Activated CD4-positive, alpha-beta T cell treated with anti-CD3 and anti-CD28 coated beads, Interleukin-10, Interleukin-2, amounts not matched to agents 100 ng/mL and 50 ng/mL, durations not matched to agents 16 hours and 8 hours (primary cell): ENCODE data around the gene RPS17.

Experiments
- DNase-seq: peaks from one replicate; pipeline ENCODE4 v3.0.0-alpha.2; 2020

The RPS17 gene

DNA sequence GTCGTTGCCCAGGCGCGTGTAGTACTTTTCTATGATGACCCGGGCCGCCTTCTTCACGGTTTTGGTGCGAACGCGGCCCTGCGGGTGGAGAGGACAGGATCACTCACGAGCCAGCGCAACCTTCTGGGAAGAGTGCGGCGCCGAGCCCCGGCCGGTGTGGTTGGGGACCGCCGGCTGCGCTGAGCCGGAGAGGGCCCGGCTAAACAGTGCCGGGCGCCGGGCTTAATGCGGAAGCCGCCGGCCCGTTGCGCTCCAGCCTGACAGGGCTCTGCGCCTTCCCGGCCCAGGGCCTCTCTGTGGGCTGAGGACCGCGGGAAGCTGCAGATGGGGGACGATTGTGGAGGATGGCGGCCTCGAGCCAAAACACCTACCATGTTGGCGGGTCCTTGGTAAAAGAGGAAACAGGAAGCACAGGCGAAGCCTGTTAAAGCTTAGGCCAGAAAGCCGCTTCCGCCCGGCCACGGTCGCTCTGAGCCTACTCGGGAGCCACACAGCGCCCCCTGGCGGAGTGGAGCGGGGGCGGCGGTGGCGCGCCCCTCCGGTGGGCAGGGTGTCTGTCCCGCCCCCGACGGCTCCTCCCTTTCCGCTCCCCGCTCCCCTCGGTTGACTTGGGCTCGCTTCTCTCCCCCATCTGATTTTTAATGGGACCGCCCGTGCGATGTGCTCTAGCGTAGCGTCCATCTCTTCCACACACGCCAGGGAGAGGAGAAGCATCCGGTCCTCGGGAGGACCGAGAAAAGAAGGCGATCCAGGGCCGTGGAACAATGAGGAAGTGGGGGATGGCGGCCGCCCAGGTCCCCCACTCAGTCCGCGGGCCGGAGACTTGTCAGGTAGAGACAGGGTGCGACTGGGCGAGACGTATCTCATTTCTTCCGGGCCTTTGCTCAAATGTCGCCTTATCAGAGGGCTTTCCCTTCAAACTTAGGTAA lies at the start of gene RPS17:
TSS of gene RPS17 (minus strand) at position 403 of the 929 bp plus-strand sequence. CDS start at position 374, 29 bp downstream.
- peak; percentile 98 for DNase-seq

DNA sequence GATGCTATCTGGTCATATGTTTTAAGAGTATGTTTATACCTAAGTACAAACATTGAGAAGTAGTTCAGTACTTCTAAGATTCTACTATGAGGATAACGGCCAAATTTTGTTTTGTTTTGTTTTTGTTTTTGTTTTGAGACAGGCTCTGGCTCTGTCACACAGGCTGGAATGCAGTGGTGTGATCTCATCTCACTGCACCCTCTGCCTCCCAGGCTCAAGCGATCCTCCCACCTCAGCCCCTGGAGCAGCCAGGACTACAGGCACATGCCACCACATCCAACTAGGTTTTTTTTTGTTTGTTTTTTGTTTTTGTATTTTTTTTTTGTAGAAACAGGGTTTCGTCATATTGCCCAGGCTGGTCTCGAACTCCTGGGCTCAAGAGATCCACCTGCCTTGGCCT lies 47.5 kb upstream of the RPS17 start:
- no peak for DNase-seq

DNA sequence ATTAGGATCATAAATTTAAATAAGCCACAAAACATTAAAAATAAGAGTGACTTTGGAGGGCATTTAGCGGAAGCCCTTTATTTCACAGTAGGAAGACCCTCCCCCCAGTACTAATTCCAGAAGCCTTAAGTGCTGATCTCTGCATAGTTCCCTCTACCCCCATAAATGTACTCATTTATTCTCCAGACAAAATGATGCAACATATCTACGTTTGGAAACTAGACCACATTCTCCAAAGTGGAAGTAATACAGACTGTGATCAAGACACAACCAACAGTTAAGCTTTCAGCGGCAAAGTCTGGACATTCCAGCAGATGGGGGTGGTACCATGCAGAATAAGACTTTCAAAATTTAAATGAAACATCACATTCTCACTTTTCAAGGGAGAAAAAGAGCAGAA lies 44.8 kb upstream of the RPS17 start:
- DNase-seq: no peak

DNA sequence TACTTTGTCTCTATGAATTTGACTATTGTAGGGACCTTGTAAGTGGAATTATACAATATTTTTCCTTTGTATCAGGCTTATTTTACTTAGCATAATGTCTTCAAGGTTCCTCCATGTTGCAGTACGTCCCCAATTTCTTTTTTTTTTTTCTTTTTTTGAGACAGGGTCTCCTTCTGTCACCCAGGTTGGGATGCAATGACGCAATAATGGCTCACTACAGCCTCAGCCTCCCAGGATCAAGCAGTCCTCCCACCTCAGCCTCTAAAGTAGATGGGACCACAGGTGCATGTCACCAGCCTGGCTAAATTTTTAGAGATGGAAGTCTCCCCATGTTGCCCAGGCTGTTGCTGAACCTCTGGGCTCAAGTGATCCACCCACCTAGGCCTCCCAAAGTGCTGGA lies 40.5 kb upstream of the RPS17 start:
- no peak for DNase-seq

DNA sequence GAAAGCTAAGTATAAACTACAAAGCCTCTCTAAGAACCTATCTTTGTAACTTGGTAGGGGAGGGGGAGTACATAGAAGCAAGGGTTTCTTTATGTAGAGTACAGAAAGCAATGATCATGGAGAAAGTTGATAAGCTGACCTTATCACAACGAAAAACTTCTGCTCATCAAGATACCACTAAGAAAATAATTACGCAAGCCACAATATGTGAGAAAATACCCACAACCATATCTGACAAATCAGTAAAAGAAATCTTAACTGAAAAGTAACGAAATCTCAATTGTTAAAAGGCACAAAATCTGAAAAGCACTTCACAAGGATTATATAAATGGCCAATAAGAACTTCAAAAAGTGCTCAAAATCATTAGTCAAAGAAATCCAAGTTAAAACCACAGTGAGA lies 35.1 kb upstream of the RPS17 start:
- DNase-seq: no peak

DNA sequence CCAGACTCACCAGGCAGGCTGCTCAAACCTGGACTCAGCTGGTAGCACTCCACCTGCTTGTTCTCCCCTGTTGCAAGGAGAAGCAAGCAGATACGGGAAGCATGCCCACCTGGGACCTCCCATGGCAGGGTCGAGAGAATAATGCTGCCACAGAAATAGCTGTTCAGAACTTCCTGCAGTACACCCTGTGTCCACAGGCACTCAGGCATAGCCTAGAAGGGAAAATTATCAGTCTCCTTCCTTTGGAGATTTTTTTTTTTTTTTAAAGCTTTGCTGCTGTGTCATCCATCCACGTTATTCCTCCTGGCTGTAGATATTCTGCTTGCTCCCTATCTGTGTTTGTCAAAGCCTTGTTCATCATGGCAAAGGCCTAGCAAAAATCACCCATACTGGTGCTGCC lies 32.7 kb upstream of the RPS17 start:
- DNase-seq: no peak

DNA sequence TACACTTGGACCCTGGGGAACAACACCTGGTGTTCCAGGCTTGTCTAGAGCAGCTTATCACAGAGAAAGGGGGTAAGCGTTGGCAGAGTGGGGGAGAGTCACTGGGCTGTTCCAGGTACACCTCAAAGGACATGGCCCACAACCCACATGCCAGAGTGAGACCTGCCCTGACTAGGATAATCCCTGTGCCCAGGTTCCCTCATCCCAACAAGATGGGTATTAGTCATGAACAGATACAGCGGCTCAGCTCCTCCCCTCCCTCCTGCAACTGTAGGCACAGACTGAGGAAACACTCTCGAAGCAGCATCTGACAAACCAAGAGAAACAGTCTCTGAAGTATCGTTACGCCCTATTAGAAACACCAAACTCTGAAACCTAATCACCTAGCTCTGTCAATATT lies 32.1 kb upstream of the RPS17 start:
- no peak for DNase-seq

DNA sequence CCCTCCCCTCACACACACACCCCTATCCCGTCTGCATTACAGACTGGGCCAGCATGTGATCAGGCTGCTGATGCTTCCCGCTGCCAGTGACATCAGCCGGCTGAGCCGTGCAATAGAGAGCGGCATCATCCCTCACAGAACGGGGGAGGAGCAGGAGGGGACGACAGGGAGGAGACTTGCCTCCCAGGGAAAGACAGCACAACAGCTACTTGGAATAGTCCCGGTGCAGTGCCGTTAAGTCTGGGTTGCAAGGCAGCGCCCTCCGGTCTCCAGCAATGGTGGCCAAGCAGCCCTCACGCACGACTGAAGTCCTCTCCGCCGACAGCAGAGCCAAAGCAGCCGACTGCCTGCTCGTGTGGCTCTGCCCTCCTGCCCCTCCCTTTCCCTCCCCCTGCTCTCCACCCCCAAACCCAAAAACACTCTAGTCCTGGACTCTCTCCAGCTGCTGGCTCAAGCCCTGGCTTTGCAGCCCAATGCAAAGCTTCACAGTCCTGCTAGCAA lies 31.5 kb upstream of the RPS17 start:
- DNase-seq: no peak

DNA sequence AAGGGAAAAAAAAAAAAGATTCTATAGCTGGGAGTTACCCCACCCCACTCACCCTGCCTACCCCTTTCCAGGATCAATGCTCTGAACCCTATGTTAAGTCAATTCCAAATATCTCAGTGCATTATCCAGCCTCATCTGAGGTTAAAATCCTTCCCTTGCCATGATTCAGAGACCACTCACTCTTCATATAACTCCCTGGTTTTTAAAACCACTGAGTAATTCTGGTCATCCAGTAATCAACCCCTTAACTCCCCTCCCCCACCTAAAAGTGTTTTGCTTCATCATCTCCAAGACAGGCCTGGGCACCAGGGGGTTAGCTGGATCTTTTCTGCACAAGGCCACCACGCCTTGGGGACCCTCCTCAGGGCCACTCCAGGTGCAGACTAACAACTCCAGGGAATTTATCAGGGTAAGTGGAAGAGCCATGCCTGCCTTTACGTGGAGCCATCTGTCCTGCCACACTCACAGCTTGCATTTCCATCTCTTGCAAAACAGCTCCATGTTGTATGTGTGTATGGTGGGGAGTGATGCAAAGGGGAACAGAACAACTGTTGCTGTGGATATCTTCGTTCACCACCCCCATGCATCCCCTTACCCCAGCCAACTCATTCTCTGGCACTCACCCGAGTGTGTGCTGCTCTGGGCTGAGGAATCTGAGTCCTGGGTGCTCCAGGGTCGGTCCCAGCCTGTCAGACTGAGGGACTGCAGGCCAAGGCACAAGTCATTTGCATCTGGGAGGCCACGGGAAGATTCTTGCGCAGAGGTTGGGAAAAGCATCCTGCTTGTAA lies 30.7 kb upstream of the RPS17 start:
- no peak for DNase-seq

DNA sequence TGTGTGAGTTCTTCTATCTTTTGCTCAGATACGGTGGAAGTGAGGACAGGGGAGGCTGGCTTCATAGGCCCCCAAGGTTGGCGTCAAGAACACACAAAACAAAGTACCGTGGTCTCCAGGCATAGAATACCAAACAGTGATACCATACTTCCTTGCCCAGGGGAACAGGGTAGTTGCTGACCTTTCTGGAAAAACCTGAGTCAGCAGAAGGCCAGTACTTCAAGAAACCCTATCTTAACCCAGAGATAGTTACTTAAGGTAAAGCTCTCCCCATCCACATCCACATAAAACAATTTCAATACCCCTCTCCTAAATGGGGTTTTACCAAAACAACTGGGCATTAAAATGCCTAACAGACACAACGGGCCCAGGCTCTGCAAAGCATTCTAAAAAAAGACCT lies 29.6 kb upstream of the RPS17 start:
- no peak for DNase-seq

DNA sequence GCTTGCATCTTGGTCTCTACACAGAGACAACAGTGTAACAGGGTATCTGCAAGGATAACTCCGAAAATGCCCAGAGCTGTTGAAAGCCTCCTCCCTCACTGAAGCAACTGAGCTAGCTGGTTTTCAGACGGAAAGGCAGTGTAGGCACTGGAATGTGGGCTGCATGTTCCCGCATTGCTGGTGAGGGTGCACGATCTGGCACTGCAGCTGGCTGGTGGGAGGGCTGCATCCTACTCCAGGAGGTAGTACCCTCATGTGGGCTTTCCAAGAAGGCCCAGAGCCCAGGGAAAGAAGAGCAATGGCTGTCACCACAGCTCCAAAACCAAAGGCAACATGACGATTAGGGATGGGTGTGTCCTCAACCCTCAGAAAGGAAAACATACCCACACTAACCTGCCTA lies 28.7 kb upstream of the RPS17 start:
- DNase-seq: no peak

DNA sequence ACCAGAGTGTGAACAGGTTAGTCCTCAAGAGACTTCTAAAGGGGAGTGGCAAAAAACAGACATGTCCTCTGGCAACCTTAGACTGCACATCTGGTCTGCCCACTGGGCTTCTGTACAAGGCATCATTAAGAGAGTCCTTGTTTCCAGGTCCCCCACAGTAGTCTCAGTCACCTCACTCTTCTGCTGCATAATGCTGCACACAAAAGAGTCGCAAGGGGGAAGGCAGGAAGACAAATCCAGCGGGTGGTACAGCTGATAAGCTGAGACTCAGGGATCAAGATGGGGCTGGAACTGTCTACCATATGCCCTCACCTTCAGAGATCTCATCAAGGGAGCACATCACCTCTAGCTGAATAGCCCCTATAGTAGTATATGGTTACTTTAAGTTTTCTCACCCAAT lies 27.4 kb upstream of the RPS17 start:
- DNase-seq: no peak

DNA sequence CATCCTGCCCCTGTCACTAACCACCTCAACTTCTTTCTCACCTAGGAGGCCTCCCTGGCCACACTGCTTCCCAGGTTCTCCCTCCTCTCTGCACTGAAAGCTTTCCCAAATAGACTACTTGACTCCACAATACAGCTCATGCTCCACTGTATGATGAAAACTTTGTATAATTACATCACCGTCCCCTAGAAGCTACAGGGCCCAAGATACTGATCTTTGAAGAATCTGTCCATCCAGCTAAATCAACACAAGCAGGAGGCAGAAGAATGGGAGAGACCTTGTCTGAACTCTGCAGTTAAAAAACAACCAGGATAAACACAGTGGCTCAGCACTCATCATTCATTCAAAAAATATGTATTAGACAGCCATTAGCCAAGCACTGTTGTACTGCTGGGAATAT lies 26.4 kb upstream of the RPS17 start:
- DNase-seq: no peak

DNA sequence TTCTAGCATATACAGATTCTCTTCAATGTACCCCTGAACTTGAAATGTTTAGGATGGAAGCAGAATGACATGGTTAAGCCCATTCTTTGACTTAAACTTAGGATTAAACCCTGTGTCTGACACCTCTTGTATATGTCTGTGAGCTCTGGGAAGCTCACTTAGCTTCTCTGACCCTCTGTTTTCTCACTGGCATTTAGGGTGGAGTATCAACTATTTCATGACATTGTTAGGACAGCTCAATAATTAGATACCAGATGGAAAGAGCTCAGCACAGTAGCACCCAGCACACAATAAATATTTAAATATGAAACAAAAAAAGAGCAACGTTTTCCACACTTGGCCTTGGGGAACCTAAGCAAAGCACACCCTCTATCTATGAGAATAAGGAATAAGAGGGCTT lies 18.2 kb upstream of the RPS17 start:
- DNase-seq: no peak

DNA sequence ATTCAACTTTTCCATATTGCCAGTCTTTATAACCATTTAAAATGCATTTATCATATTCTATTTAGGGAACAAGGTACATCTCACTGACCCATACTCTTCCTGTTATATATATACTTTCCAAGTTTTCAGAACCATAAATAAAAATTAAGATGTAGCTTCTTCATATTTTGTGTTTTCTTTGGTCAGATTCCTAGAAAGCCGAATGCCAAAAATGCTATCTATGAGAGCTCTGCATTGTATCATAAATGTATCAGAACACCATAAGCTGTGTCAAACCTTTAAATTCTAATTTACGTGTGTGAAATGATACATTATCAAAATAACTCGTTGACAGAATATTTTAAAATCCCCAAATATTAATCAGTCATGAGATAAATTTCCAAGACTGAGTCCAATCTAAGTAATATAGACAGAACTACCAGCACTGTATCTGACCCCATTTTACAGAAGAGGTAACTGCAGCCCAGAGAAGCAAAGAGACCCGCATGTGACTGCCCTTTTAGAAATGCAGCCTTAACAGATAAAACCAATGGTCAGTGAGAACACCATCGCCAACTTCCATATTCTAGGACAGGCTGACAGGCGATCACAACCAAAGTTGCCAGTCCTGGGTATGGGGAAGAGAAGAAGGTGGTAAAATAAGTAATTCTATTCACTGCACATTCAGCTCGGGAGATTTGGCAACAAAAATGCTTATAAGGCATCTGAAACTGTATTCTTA lies 16.2 kb upstream of the RPS17 start:
- no peak for DNase-seq

DNA sequence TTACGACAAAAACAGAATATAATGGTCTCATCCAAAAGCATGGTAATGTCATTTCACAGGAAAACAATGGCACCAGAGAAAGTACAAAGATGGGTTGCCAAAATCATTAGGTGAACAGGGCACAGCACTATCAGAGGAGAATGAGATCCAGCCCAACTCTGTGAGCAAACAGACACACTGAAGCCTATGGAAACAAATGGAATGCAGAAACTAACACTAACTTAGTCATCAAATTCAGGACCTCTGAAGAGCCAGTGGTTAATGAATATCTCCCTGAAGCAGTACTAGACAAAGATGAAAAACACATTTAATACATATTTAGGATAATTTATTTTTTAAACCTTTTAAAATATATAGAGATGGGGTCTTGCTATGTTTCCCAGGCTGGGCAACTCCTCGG lies 14.6 kb upstream of the RPS17 start:
- no peak for DNase-seq

DNA sequence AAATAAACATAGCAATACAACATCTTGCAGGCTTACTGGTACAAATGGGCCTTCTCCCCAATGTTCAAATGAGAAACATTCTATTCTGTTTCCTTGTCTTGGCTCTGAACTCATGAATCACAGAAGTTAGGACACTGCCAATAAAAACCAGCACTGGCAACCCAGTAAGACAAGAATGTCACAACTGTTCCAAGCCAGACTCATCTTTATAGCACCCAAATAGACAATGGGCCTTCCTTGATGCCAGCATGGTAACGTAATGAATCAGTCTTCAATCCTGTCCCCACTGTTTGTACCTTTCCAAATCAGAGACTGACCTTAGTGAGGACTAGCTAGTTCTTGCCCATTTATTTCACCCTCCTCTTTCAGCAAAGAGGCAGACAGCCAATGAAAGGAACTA lies 14.1 kb upstream of the RPS17 start:
- no peak for DNase-seq

DNA sequence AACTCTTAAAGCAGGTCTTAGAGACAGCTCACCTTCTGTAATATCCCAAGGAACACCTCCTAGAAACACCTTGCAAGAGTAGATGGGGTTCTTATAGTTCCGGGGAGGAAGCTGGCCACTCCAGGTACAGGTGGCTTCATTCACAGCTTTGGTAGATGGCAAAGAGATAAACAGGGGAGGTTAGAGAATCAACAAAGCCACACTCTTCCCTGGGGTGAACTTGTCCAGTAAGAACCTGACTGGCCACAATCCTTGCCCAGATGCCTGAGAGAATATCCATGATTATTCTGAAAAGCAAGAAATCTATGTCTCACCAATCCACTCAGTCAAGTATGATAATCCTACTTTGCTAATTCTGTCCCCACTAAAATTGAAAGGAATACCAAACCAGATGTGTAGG lies 13.6 kb upstream of the RPS17 start:
- DNase-seq: no peak

DNA sequence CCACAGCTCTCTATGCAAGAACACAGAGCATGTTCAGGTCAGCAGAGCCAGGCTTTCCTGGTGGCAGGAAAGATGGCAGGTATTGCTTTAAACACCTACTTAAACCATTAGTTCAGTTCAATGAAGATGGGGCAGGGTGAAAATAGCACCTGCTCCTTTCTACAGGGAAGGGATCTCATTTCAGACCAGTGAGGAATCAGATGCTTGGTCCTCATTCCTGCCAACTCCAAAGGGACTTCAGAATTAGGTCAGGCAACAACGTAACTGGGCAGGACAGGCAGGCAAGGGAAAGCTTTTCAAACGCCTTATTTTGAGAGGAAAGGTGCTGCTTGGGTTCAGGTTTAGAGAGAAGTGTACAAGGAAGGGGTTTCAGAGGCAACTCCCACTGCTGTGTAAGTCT lies 12.6 kb upstream of the RPS17 start:
- DNase-seq: no peak

DNA sequence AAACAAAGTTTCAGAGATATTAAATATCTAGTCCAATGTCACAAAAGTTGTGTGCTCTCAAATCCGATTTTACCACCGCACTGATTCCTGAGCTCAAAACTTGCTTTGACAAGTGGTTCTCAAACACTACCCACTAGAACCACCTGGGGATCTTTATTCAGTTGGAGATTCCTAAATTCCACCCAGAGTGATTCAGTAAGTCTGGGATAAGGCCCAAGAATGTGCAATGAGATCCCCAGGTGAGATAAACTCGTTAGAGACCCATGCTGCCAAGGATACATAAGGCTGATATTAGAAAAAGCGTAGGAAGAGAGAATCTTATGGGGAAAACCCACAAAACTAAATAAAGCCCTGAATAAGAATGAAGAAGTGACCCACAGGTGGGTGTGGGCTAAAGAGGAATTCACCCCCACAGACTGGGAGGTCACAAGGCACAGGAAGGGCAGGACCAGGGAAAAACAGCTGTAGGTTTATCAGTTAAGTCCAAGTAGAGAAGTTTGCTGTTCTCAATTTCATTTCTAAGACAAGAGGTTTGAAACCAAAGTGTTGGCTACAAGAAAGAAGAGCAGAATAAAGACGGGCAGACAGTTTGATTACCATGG lies 11.5 kb upstream of the RPS17 start:
- DNase-seq: no peak

DNA sequence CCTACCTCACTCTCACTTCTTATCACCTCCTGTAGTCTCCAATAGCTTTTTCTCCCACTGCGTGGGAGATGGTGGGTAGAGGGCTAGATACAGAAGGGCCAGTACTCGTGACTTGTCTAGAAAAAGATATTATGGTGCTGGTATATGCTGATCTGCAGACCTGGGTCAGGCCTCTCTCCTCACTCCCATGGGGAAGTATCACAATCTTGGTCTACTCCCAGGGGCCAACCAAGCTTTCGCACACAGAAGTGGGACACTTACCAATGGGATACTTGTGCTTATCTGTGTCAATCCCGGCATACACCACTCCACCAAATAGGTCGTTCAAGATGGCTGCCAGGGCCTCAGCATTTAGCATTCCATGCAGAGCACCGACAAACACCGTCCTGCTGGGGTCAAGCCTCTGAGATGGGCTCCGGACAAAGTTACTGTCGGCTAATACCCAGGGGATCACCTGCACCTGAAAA lies 9.0 kb upstream of the RPS17 start:
- no peak for DNase-seq

DNA sequence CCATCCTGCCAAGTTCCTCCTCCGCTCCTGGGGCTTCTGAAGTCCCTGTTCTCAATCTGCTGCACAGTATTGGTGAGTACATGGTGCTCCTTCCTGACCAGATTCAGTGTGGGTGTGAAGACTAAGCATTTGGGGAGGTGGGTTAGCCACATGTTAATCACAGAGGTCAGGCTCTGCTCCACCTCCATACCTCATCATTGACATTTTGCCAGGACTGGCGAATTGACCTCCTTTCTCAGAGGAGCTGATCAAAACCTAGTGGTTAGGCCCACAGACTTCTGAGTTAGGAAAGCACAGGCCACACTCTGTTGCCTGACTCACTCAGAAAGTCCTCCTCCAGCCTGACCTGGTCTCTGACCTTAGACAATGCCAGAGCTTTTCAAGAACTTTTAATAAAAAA lies 8.4 kb upstream of the RPS17 start:
- DNase-seq: no peak

DNA sequence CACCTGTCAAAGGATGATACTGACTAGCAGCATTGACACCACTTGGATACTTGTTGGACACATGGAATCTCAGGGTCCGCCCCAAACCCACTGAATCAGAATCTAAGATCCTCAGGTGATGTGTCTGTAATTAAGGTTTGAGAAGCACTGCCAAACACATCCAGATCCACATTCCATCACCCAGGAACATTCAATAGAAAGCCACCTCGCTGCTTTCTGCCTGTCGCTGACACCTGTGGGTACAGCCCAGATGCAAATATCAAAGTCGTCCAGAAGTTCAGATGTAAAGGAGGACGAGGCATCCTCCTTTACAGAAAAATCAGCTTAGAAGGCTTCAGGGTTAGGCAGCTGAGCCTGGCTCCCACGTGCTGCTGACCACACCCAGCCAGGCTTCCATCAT lies 5.2 kb upstream of the RPS17 start:
- DNase-seq: no peak
